ENCODE measurements around the gene RETREG1.

RETREG1 gene

DNA sequence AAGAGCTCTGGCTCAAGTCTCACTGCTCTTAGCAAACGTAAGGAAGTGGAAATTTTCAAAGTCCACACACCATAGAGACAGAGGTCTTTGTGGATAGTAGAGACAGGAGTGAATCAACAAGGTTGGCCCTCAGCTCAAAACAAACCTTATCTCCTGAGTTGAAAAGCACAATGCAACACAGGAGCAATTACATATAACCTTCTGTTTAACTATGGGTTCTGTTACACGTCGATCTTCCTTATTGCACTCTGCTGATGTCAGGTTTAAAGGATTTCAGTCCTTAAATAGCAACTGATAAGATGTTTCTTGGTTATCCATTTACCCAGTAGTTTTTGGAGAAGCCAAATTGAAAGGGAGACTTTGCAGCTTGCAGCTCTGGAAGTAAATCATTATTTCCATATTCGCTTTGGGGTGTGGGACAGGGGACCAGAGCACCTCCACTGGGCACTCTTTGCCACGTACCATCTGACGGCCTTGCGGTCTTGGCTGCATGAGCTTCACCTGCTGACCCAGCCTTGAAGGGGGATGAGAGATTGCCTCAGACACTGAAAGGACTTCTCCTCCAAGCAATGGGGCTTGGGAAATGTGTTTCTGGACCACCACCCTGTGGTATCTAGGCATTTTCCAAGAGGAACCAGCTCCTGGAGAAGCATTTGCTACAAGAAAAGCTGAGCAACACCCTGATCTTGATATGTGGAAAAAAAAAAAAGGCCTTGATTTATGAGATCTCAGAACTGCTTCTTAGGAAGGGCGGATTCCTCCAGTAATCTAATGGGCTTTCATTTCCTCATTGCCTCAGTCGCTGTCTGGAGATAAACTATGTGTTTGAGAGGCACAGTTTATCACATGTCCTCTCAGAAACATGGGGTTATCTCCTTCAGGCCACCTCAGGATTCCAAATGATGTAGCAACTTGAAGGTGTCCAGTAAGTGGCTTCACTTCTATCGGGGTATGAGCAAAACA, 95.0 kb downstream of the RETREG1 start:
- no peak for DNase-seq

DNA sequence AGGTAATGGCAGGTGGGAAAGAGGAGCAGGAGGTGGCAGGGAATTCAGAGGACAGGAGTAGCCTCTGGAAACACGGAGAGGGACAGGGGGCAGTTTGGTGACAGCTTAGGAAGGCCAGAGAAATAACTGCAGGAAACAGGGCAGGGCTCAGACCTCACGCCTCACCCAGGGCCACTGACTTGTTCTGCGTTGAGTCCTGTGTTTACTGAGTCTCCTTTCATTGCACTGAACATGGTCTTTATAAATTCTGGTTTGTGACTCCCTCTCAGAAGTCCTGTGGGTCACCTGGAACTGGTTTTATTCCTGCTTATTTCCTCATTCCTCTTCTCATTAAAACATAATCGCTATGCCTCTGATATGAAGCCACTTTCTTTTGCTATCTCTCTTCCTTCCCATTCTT, 96.0 kb downstream of the RETREG1 start:
- no peak for DNase-seq

DNA sequence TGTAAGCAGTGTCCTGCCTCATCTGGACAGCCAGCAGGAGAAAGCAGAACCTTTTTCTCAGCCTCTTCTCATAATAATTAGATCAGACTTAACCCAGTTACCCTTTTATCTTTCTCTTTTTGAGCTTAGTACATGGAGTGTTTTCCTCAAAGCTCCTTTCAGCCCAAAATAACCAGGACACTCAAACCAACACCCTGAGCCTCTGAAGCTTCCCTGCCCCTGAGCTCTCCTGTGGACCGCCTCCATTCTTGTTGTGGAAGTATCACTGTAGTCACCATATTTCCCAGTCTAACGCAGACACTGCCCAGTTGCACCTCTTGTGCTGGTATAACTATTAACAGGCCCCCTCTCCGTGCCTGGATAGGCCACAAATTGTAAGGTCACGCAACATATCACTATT, 97.4 kb downstream of the RETREG1 start:
- no peak for DNase-seq

DNA sequence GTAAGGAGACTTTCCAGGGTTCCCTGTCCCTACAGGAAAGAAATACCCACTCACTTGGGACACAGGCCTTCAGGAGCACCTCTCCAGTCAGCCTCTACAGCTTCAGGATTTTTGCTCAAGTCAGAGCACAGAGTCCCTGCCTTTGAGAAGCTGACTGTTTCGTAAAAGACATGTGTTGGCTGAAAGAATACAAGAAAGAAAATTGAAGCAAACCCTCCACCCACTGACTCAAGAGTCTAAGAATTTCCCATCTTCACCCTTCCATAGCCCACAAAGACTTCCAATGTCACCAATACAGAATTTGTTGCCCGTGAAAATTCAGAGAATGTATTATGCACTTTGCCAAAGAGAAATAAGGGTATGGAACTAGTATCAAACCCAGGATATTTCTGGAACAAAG, 98.2 kb downstream of the RETREG1 start:
- DNase-seq: no peak

DNA sequence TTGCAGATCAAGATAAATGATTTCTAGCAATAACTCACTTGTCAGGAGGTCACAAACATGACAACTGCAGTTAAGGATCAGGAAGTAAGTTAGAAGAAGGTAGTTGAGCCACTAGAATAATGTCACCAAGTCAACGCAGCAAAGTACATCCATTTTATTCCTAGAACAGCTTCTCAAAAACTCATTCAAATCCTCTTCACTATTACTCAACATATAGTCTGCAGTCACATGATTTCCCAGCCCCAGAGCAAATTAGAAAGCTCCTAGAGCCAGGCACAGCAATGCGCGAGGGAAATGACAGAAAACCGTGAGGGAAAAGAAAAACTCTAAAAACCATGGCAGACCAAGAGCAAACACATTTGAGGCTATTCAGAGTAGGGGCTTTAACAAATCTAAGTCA, 101.3 kb downstream of the RETREG1 start:
- DNase-seq: no peak

DNA sequence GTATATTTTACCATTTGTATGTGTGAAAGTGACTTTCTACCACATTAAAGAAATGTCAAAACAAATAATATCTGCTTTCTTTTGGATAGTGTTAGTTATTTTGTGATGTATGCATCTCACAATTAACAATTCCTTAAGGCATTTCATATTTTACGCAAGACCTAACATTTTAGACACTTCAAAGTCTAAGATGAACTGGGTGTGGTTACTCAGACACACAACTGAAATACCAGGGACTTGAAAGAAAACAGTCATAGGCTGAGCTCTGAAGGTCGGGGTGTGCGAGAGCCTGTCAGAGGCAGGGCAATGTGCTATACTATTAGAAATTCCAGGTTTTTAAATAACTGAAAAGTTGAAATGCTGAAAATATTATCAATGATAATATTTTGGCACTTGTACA, 106.7 kb downstream of the RETREG1 start:
- no peak for DNase-seq

DNA sequence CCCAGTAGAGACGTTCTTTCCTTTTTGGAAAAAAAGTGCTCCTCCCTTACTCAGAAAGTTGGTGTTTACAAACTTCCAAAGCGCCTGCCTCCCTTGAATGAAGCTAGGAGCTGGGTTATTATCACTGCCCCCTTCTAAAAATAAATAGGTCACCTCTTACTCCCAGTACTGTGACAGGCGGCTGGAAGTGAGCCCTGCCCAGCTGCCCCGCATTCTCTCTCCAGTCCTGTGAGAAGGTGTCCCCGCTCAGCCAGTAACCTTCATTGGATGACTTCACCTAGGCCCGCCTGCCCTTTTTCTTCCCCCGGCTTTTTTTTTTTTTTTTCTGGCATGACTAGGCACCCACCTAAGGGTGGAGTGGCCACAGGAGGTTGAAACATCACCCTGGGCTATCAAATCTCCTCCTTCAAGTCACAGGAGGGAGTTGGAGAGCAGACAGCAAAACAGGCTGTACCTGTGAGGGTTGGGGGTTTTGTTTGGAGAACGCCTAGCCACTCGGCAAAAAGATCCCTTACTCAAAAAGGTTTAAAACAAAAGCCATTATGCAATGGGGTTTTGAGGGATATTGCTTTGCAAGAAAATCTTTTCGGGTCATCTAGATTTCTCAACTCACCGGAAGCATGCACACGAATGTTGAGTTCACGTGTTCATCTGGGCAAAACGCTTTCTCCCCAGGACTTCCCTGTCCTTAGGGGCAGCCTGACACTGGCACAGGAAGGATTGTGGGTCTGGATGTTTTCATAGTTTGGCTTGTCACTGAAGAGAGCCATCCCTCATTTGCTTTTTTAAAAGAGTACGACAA, 107.9 kb downstream of the RETREG1 start:
- no peak for DNase-seq

DNA sequence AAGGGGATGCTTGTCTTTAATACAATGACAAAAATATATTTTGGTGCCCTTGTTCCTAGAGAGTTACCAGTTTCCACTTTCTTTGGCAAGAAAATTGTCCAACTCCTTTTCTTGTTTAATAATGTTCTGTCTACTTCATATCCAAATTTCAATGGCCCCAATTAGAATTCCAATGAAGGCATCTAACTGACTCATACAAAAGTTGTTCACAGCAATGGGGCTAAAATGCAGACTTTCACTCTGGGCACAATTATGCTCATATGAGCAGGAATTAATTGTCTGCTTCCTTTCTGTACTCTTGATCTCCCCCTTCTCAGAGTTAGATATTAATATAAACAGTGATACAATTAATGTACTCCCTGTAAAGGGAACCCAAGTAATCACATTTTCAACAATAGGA, 109.1 kb downstream of the RETREG1 start:
- DNase-seq: no peak

DNA sequence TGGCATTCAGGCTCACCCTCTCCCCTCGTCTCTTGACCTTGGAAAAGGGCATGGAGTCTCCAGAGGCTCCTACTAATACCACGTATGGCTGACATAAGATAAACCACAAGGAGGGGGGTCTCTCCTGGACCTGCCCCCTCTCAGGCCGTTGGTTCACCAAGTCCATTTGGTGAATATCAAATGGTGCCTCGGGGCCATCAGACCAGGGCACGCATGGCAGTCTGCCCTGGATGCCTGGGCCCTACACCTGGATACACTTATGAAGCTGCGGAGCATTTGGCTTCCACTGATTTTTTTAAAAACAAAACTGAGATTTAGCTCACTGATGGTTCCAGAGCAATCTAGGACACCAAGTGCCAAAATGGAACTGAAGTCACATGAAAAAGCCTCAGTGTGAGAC, 110.9 kb downstream of the RETREG1 start:
- no peak for DNase-seq

DNA sequence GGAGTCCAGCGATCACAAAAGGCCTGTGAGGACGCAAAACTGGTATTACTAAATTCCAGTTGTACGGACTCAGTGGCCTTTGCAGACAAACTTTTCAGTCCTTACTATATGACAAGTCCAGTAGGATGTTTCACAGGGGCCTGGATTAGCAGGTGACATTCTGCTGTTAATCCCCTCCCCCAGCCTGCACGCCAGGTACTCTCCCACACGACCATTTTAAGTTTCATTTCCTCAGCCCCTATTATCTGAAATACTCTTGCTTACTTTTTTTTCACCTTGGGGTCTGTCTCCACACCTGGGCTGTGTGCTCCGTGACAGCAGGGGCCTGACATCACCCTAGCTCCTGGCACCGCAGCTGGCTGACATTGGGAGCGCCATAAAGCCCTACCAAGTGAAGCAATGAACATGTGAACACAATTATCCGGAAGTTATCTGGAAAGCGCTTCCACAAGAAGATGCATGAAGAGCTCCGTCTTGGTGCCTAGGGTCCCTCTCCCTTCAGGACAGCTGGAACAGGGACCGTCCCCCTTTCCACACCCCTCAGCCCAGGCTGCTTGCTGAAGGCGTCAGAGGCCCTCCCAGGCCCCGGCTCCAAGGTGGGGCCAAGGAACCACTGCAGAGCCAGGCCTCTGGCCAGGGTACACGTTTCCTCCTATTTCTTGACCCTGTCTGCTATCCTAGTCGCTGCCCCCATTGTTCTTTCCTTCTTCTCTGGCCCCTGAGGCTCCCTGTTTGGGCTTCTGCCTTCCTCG, 111.5 kb downstream of the RETREG1 start:
- no peak for DNase-seq

DNA sequence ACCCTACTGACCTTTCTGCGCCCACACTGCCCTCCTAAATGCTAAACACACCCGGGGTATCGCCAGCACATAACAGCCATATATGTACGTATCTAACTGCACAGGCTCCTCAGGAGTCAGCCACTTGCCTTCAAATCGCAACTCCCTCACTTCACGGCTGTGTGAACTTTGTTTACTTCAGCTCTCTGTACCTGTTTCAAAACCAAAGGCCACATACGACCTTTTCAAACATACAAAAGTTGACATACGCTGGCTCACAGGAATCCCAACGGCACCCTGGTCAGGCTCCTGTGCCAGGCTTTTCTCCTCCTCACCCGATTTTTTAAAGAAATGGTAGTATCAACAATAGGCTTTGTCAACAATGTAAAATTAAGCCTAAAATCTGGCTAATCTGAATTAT, 112.2 kb downstream of the RETREG1 start:
- no peak for DNase-seq

DNA sequence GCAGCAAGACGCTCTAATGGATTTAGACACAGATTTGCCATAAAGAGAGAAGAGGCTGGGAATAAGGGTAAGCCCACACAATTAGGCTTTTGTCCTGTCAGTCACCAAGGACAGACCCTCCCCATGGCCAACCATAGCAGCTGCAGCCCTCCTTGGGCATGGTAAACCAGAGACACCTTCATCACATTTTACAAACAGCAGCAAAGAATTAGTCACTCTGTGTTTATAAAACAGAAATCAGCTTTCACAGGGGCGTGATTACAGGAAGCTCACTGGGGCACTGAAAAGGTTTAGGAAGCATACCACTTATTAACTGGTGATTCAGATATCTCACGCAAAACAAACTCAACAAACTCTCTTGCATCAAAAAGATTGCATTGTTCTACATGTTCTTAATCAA, 113.9 kb downstream of the RETREG1 start:
- DNase-seq: no peak

DNA sequence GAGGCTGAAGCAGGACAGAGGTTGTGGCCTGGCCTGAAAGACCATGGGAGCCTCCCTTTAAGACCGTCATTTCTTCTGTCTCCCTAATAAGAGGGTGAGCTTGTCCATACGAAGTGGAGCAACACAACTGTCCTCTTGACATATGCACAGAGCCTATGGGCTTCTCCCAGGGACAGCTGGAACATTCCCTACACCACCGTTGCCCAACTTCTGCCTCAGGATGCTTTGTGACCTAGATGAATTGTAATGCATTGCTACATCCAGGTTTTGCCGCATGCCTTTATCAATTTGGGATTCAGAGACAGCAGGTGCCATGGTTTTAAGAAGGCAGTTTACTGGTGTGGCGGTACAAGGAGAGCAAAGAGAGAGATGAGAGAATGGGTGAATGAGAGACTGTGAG, 116.8 kb downstream of the RETREG1 start:
- DNase-seq: no peak

DNA sequence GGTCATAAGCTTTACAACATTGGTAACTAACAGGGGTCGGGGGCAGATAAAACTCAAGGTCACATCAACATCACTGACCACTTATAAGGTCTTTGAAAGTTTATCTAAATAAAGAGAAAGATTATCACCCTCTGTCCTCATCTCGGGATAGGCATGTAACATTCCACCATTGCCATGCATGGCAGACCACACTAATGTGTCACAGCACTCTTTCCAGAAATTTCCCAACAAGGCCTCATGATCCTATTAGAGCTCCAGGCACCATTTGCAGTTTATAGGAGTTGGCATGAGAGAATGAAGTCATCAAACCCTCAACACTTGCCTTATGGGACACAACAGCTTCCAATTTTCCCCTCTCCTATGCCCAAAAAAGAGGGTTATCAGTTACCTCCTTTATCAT, 119.3 kb downstream of the RETREG1 start:
- DNase-seq: no peak

DNA sequence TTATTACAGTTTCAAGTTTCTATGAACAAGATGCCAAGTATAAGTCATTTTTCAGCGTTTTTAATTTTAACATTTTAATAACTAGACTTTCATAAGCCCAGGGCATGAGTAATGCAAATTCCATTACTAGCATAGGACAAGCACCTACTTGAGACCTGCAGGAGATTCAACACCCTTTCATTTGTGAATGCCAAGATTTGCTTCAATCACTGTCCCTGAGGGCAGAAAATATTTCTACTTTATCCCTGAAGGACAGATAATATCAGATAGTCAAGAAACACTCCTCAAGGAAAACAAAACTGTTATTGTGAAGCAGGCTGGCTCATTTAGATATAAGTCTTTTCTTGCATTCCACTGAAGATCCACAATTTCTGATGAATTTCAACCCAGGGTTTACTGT, 123.5 kb downstream of the RETREG1 start:
- DNase-seq: no peak

DNA sequence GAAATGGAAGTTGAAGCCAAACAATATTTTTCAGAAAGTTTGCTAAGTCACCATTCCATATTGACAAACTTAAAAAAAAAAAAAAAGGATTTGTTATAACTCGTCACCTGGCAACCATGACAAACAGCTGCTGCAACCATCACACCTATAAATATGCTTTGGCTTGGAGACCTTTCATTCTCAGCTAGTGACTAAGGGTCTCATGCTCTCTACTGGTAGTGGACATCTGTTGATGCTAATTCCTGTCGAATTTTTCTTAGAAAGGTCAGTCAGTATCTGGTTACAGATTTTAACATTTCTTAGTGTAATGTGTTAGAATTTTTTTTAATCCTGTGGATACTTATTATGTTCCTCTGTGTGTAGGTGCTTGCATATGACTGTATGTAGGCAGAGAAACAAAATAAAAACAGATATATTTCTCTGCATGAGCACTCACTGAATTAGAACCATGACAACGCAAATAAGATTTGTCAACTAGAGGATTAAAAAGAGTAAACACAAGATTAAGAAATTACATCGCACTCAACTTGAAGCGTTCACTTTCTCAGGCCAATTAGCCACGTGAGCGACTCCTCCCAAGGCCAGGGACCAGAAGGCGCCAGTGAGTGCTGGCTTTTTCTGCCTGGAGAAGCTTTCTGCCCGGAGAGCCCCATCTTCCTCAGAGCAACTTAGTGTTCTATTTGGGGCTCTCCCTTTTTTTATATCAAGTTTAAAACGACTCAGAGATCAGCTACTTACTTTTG, 124.2 kb downstream of the RETREG1 start:
- no peak for DNase-seq

DNA sequence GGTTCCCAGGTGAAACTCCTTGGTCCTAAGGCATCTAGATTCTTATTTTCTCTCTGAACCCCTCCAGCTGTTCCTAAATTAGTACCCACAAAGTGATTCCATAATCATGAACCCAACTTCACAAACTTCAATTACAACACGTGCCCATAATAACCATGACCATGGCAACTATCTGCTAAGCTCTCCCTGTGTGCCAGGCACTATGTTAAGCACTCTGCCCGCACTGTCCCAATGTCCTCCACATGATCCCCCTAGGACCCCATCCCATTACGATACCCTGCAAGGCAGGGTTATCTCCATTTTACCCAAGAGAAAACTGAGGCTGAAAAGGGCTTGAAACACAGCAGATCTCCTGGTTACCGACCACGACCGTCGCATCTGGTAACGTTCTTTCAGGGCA, 125.9 kb downstream of the RETREG1 start:
- DNase-seq: no peak

DNA sequence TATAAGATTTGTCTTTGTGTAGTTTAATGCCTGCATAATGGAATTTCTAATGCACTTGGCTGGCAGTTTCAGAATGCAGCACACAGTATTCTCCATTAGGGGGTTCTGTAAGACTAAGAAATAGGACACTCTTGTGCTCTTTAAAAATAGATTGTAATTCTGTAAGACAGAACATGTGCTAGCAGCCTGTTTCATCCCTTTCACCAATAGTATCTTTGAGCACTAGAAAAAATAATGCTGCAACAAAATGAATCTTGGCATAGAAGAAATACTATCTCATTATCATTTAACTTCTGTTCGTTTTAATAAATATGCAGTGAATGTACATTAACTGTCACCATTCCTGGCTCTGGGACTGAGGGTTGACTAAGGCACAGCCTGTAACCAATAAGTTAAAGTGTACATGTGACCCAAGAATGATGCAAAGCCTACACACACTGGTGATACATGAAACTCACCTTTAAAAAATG, 127.4 kb downstream of the RETREG1 start:
- peak; percentile 49 for DNase-seq

DNA sequence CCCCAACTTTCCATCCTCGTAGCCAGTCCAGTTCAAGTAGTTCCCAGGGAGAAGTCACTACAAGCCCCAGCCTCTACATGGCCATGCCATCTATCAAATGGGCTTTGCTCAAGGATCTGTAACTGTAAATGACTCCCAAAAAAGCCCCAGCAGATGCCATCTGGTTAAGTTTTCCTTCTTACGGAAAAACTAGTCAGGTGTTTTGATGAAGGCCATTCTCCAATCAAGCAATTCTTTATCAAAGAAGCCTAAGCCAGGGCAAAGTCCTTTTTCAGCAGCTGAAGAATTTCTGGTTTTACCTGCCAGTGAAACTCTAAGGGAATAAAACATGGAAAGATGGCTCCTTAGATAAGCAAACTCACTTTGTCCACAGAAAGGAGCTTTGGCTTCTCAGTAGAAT, 129.3 kb downstream of the RETREG1 start:
- DNase-seq: no peak

DNA sequence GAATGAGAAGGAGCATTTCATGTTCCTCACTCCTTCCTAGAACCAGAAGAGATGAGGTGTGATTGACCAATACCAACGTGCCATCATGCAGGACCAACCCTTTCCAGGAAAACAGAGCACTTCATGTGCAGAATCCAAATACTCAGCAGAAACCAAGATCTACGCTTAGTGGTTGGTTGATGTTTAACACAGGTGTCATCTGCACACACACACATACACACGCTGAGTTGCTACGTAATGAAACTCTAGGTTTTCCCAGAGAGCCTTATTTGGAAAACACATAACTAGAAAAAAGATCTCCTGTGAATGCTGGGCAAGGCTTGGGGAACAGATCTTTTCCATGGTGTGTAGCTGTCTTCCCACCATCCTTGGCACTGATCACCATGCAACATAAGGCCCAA, 130.1 kb downstream of the RETREG1 start:
- no peak for DNase-seq

DNA sequence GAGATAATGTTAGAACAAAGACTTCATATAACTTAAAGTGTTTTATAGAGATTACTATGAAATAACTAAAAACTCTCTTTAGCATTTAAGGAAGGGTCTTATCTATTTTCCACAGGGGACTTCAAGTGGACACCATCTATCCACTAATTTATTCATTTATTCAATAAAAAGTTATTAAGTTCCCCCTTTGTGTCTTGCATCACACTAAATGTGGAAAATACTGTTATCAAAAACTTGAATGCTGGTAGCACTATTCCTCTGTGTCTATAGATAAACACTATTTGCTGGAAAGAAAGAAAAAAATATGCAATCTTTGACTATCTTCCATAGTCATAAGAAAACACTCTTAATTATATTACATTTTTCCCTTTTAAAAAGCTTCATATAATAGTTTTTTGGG, 131.1 kb downstream of the RETREG1 start:
- DNase-seq: no peak

DNA sequence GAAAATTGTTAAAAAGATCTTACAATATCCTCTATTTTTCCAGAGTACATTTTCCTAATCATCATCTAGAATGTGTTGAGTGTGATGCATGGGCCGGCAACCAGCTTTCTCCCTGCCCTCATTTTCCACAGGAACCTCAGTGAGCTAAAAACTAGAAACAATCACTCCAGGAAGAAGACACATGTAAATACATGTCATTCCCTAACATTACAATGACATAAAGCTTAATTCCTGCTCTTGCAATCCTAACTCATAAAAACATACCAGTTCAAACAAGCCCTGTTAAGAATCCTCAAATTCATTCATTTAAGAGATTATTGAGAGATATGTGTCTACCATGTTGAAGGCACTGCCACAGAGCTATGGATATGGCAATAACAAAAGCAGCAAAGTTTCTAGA, 132.7 kb downstream of the RETREG1 start:
- DNase-seq: no peak

DNA sequence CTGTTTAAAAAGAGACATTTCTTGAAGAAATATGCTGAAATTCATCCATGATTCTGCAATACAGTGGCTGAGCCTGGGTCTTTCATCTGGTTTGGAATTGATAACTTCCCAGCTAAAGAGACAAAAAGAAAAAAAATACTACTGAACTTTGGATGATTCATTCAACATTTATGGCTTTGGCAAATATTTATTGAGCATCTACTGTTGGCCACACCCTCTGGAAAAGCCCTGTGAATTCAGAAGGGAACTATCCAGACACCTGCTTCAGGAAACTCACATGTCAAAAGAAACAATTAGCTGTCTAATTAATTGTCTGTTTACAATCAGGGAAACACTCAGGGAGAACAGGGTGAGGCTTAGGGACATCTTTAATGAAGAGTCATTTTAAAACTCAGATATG, 133.4 kb downstream of the RETREG1 start:
- DNase-seq: no peak
